HEK293T (cell line): ENCODE measurements around the gene ADSL.

Experiments used
- CTCF ChIA-PET: fragments of 350-600 bp; formaldehyde crosslinking; extraction: SDS; loops from one replicate; lab custom pipeline; 2021; ENCODE audit warnings: antibody characterized with exemption, inconsistent platforms; lab: Yijun Ruan, JAX
- POLR2A ChIA-PET: fragments of 350-600 bp; formaldehyde crosslinking; extraction: SDS; loops from one replicate; lab custom pipeline; 2020; ENCODE audit warnings: antibody characterized with exemption, inconsistent platforms; lab: Yijun Ruan, JAX
- DNase-seq: peaks from one replicate; pipeline ENCODE4 v3.0.0; 2012; ENCODE audit warnings: mixed read lengths; ENCODE audit errors: extremely low spot score
- ARNT ChIP-seq: fragments of 450-650 bp; IDR thresholded peaks from 2 replicates; pipeline ENCODE4 v1.6.1; 2017; ENCODE audit warnings: mild to moderate bottlenecking
- BHLHE40 ChIP-seq: fragments of 450-650 bp; IDR thresholded peaks from 2 replicates; pipeline ENCODE4 v1.6.1; 2016; ENCODE audit warnings: mild to moderate bottlenecking, moderate library complexity, borderline replicate concordance
- CTBP1 ChIP-seq: fragments of 450-650 bp; IDR thresholded peaks from 2 replicates; pipeline ENCODE4 v1.6.1; 2016; ENCODE audit warnings: borderline replicate concordance
- ELF4 ChIP-seq: fragments of 450-650 bp; IDR thresholded peaks from 2 replicates; pipeline ENCODE4 v1.6.1; 2017; ENCODE audit warnings: antibody characterized with exemption
- FOXA1 ChIP-seq: fragments of 450-650 bp; IDR thresholded peaks from 2 replicates; pipeline ENCODE4 v1.6.1; 2016; ENCODE audit warnings: mild to moderate bottlenecking
- FOXK2 ChIP-seq: fragments of 450-650 bp; IDR thresholded peaks from 2 replicates; pipeline ENCODE4 v1.6.1; 2016; ENCODE audit warnings: mild to moderate bottlenecking
- FOXM1 ChIP-seq: fragments of 450-650 bp; IDR thresholded peaks from 2 replicates; pipeline ENCODE4 v1.6.1; 2017; ENCODE audit warnings: mild to moderate bottlenecking, borderline replicate concordance
- HDGF ChIP-seq: fragments of 450-650 bp; IDR thresholded peaks from 2 replicates; pipeline ENCODE4 v1.6.1; 2017; ENCODE audit warnings: antibody characterized with exemption, borderline replicate concordance
- L3MBTL2 ChIP-seq: fragments of 450-650 bp; conservative IDR thresholded peaks from 2 replicates; pipeline ENCODE4 v1.6.1; 2016; ENCODE audit warnings: mild to moderate bottlenecking
- LEF1 ChIP-seq: fragments of 450-650 bp; IDR thresholded peaks from 2 replicates; pipeline ENCODE4 v1.6.1; 2017; ENCODE audit warnings: mild to moderate bottlenecking, borderline replicate concordance
- NFRKB ChIP-seq: fragments of 450-650 bp; IDR thresholded peaks from 2 replicates; pipeline ENCODE4 v1.6.1; 2016; ENCODE audit warnings: mild to moderate bottlenecking, moderate library complexity
- PKNOX1 ChIP-seq: fragments of 450-650 bp; IDR thresholded peaks from 2 replicates; pipeline ENCODE4 v1.6.1; 2016
- SP1 ChIP-seq: fragments of 450-650 bp; IDR thresholded peaks from 2 replicates; pipeline ENCODE4 v1.6.1; 2017
- SUZ12 ChIP-seq: fragments of 450-650 bp; IDR thresholded peaks from 2 replicates; pipeline ENCODE4 v1.6.1; 2016; ENCODE audit warnings: mild to moderate bottlenecking
- TARDBP ChIP-seq: fragments of 450-650 bp; IDR thresholded peaks from 2 replicates; pipeline ENCODE4 v1.6.1; 2016
- ZNF384 ChIP-seq: fragments of 450-650 bp; IDR thresholded peaks from 2 replicates; pipeline ENCODE4 v1.6.1; 2016

ADSL gene

DNA sequence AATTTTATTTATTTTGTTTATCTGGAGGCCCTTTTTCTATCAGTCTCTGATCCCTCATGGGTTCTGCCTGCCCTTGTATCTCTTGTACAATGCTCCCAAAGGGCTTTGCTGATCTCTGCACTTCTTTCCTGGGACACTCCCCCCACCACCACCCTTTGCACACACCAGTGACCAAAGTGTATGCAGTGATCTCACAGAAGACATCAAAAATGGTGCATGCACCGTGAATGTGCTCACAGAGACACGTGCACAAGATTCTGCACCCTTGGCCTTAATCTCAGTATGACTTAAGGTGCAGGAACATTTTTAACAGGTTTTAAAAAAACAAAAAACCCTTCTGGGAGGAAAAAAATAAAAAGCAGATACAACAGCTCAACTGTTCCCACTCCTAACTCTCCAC lies 12.2 kb upstream of the ADSL start:
- ChIA-PET CTCF (no interaction called here), POLR2A (interaction anchor here (1.5 kb wide), 1 partner anchor 12 kb away, joined by 5 read pairs; the partner anchor contains the start of gene ADSL)
- DNase-seq, result no peak
- TF ChIP-seq ELF4 (no peak), BHLHE40 (no peak), ARNT (no peak), FOXA1 (no peak), FOXM1 (no peak), FOXK2 (no peak), PKNOX1 (no peak), ZNF384 (no peak), LEF1 (no peak), SUZ12 (no peak), NFRKB (no peak), HDGF (no peak), SP1 (no peak), TARDBP (no peak)

DNA sequence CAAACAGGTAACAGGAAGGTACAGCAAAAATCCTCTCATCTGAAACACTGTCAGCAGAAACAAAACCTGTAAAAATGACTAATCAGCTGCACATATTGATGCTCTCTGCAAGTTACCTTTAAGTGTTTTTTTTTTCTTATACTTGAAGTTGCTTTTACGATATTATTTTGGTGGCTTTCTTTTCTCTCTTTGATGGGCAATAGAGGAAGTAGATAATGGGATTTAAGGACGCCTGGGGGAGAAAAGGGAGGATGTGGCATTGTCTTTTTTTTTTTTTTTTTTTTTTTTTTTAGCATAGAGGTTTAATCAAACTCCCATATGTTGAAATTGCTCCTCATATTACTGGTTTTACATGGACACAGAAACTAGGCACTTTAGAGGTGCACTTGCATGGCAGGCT lies 11.4 kb upstream of the ADSL start:
- POLR2A ChIA-PET, result no interaction called here
- TF ChIP-seq ZNF384 (peak; percentile 59; the same call in 1 of the 2 replicates), BHLHE40 (no peak)
- no peak for DNase-seq
- CTCF ChIA-PET, result no interaction called here

- DNase-seq, result no peak
- POLR2A ChIA-PET, result interaction anchor here (0.8 kb wide), 1 partner anchor 11 kb away, joined by 3 read pairs; the partner anchor contains the start of gene ADSL
- TF ChIP-seq CTBP1, result no peak
- no peak for TF ChIP-seq FOXK2
- TF ChIP-seq PKNOX1, result peak; percentile 41
- TF ChIP-seq L3MBTL2, result no peak
- CTCF ChIA-PET, result interaction anchor here (0.7 kb wide), 1 partner anchor 18 kb away, joined by 4 read pairs; no protein-coding TSS in a partner anchor
These were observed 10.9 kb upstream of the ADSL start for GRCh38 chr22:40335358-40335757.

- no peak for TF ChIP-seq TARDBP
- peak; percentile 81 for TF ChIP-seq PKNOX1
- ChIA-PET POLR2A (interaction anchor here (1.9 kb wide), 1 partner anchor 296 kb away, joined by 6 read pairs; no protein-coding TSS in a partner anchor), CTCF (interaction anchor here (0.7 kb wide), 1 partner anchor 184 kb away, joined by 3 read pairs; no protein-coding TSS in a partner anchor)
- no peak for DNase-seq
These were observed 6.3 kb upstream of the ADSL start for GRCh38 chr22:40340044-40340443.

DNA sequence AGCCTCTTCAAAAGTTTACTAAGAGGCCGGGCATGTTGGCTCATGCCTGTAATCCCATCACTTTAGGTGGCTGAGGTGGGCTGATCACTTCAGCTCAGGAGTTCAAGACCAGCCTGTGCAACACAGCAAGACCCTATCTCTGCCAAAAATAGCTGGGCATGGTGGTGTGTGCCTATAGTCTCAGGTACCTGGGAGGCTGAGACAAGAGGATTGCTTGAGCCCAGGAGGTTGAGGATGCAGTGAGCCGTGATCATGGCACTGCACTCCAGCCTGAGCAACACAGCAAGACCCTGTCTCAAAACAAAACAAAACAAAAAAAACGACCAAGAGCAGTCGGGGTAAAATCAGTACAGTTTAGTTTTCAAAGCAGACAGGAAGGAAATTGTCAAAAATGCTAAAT lies 4.7 kb upstream of the ADSL start:
- CTCF ChIA-PET, result no interaction called here
- TF ChIP-seq SUZ12, result no peak
- no peak for TF ChIP-seq NFRKB
- POLR2A ChIA-PET, result no interaction called here
- no peak for DNase-seq

GRCh38 chr22:40342521-40342920 lies 3.8 kb upstream of the ADSL start:
- CTCF ChIA-PET, result no interaction called here
- POLR2A ChIA-PET, result no interaction called here
- DNase-seq, result no peak
- no peak for TF ChIP-seq FOXK2

DNA sequence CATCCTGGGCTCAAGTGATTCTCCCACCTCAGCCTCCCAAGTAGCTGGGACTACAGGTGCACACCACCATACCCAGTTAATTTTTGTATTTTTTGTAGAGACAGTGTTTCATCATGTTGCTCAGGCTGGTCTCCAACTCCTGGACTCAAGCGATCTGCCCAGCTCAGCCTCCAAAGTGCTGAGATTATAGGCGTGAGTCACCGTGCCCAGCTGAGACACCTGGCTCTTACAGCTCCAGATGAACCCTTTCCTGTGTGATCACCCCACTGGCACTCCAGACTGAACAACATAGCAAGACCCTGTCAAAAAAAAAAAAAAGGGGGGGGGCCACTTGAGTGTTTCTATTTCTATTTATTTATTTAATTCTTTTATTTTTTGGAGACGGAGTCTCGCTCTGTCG lies 1.0 kb upstream of the ADSL start:
- POLR2A ChIA-PET, result interaction anchor here (0.9 to 5.1 kb wide), 12 partner anchors 9 to 606 kb away, joined by 3 to 47 read pairs (median 4); partner anchors contain the start of gene TNRC6B
- CTCF ChIA-PET, result no interaction called here
- TF ChIP-seq FOXA1, result no peak
- no peak for TF ChIP-seq HDGF
- no peak for TF ChIP-seq PKNOX1
- no peak for TF ChIP-seq CTBP1
- no peak for TF ChIP-seq FOXM1
- TF ChIP-seq TARDBP, result no peak
- no peak for TF ChIP-seq FOXK2
- no peak for TF ChIP-seq ARNT
- TF ChIP-seq SP1, result no peak
- no peak for TF ChIP-seq LEF1
- no peak; the same call in 1 of the 2 replicates for TF ChIP-seq ZNF384
- TF ChIP-seq BHLHE40, result no peak
- TF ChIP-seq NFRKB, result no peak
- no peak for TF ChIP-seq ELF4
- no peak for TF ChIP-seq SUZ12
- DNase-seq, result no peak
